Naive B cell (primary cell): ENCODE measurements around the gene TBK1. TPM values are rescaled to one million over a fixed set of nuclear protein-coding genes. Genes with fewer than 3 reads are reported as not detected.
"Not testable (repeated sequence)": the region's sequence is repeated elsewhere in the genome, so short reads cannot be mapped to it uniquely, and the experiment has no call there.

Experiments used
- ATAC-seq, 2 donors: fragments of 150-1000 bp; cut with Tn5 transposase; 2 replicates each; pipeline ENCODE4 v1.10.0; 2021; ENCODE audit warnings: low read depth in 2 of 2, mild to moderate bottlenecking in 2 of 2, moderate library complexity in 2 of 2
- DNase-seq: peaks from one replicate; pipeline ENCODE4 v3.0.0; 2022
- H3K27ac Mint-ChIP-seq, 6 donors: one replicate each; pipeline ENCODE4 v1.8.0; 2020 to 2022; ENCODE audit warnings: mild to moderate bottlenecking in 6 of 6, mixed read lengths in 6 of 6, moderate library complexity in 5 of 6, inconsistent platforms in 2 of 6
- H3K27me3 Mint-ChIP-seq, 3 donors: one replicate each; pipeline ENCODE4 v1.8.0; 2021 to 2022; ENCODE audit warnings: mixed read lengths in 3 of 3, mild to moderate bottlenecking in 1 of 3
- H3K36me3 Mint-ChIP-seq, 2 donors: one replicate each; pipeline ENCODE4 v1.8.0; 2020 to 2022; ENCODE audit warnings: mixed read lengths in 2 of 2, inconsistent platforms in 1 of 2, mild to moderate bottlenecking in 1 of 2
- H3K4me1 Mint-ChIP-seq, 3 donors: one replicate each; pipeline ENCODE4 v1.8.0; 2020 to 2022; ENCODE audit warnings: mixed read lengths in 3 of 3, inconsistent platforms in 1 of 3, mild to moderate bottlenecking in 1 of 3, moderate library complexity in 1 of 3
- H3K4me3 Mint-ChIP-seq, 8 donors: one replicate each; pipeline ENCODE4 v1.8.0; 2020 to 2022; ENCODE audit warnings: mild to moderate bottlenecking in 8 of 8, mixed read lengths in 8 of 8, moderate library complexity in 8 of 8, inconsistent platforms in 2 of 8
- H3K9me3 Mint-ChIP-seq, 7 donors: one replicate each; pipeline ENCODE4 v1.8.0; 2020 to 2022; ENCODE audit warnings: mixed read lengths in 7 of 7, mild to moderate bottlenecking in 5 of 7, inconsistent platforms in 2 of 7, moderate library complexity in 1 of 7
- polyA plus RNA-seq, 6 donors: library from polyadenylated mRNA; unstranded; fragments of 300-500 nt; fragmentation: Illumina TruSeq; gene quantifications; one replicate each; pipeline ENCODE4 v1.2.3, GENCODE V29; 2021; ENCODE audit warnings: low read depth in 6 of 6

TBK1 gene
- polyA plus RNA-seq, 6 donors from 2014 or later = 16.0 to 24.5 (median 18.9) TPM

DNA sequence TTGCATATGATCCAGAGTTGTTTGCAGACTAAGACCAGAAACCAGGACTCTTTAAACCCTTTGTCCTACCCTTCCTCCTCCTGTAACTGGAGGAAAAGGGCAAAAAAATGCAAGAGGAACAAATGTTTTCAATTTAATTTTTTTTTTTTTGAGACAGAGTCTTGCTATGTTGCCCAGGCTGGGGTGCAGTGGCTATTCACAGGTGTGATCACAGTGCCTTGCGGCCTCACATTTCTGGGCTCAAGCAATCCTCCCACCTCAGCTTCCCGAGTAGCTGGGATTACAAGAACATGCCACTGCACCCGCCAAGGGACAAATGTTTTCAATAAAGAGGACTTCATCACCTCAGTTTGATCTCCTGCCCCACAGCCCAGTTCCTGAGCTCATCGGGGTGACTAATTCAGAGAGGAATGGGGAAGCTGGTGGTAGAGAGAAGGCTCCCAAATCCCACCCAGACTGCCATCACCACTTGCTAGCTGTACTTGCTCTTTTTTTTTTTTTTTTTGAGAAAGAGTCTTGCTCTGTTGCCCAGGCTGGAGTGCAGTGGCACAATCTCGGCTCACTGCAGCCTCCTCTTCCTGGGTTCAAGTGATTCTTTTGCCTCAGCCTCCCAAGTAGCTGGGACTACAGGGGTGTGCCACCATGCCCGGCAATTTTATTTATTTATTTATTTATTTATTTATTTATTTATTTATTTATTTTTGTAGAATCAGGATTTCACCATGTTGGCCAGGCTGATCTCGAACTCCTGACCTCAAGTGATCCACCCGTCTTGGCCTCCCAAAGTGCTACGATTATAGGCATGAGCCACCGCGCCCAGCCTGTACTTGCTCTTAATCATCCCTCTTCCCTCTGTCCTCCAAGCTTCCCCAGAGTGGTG, 71.9 kb downstream of the TBK1 start:
- H3K27ac Mint-ChIP-seq, H3K4me3 Mint-ChIP-seq, ATAC-seq, H3K9me3 Mint-ChIP-seq, H3K36me3 Mint-ChIP-seq, H3K4me1 Mint-ChIP-seq, DNase-seq: not testable (repeated sequence)
- peaks cover 5 to 14% (median 8%) of the 10 kb centered on the region in 3 donors for H3K27me3 Mint-ChIP-seq

DNA sequence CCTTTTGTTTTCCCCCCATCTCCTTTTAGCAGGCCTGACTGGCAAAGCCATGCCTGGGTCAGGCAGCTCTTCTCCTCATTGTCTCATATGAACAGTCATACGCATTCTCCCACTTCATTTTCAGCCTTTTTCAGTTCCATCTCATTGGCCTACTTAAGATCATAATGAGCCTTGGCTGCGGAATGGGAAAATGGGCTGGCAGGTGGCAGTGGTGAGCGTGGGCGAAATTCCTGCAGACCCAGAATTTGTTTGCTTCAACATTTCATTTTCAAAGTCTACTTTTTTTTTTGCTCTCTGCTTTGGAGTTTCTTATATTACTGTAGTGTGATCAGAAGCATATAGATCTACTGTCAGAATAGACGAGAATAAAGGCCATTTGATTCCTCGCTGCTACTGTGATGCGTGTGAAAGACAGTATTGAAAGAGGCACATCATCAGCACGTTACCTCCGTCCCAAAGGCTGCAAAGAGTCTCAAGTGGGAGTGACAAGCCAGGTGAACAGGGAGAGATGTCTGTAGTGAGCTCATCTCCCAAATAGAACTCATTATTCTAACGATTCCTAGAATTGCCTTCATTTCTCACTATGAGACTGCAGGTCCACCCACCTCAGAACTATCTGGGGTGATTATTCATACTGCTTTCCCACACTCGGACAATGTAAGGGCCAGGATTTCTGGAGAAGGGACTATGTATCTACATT, 73.7 kb downstream of the TBK1 start:
- no peaks in the 10 kb centered on the region for H3K9me3 Mint-ChIP-seq
- ATAC-seq (no peak), DNase-seq (no peak)
- peaks cover 0 to 7% of the 10 kb centered on the region in 2 donors for H3K36me3 Mint-ChIP-seq
- no peak overlapping the region for H3K4me3 Mint-ChIP-seq
- peaks cover 5 to 14% (median 8%) of the 10 kb centered on the region in 3 donors for H3K27me3 Mint-ChIP-seq
- no peaks in the 10 kb centered on the region for H3K4me1 Mint-ChIP-seq
- H3K27ac Mint-ChIP-seq = no peak overlapping the region

DNA sequence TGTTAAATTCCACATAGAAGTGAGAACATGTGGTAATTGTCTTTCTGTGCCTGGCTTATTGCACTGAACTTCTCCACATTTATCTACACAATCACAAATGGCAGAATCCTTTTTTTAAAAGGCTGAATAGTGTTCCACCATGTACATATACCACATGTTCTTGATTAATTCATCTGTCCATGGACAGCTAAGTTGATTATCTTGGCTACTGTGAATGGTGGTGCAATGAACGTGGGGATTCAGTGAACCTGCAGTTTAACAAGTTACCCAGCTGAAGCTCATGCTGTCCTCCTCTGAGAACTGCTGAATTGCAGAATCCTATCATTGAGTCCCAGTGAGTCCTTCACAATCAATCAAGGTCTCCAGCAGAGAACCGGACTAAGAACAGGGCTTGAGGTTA, 74.9 kb downstream of the TBK1 start:
- no peaks in the 10 kb centered on the region for H3K9me3 Mint-ChIP-seq
- ATAC-seq (no peak), DNase-seq (no peak)
- H3K4me3 Mint-ChIP-seq = no peak overlapping the region
- H3K27ac Mint-ChIP-seq = no peak overlapping the region
- peaks cover 0 to 7% of the 10 kb centered on the region in 2 donors for H3K36me3 Mint-ChIP-seq
- H3K4me1 Mint-ChIP-seq = no peaks in the 10 kb centered on the region
- H3K27me3 Mint-ChIP-seq = peaks cover 5 to 14% (median 8%) of the 10 kb centered on the region in 3 donors

DNA sequence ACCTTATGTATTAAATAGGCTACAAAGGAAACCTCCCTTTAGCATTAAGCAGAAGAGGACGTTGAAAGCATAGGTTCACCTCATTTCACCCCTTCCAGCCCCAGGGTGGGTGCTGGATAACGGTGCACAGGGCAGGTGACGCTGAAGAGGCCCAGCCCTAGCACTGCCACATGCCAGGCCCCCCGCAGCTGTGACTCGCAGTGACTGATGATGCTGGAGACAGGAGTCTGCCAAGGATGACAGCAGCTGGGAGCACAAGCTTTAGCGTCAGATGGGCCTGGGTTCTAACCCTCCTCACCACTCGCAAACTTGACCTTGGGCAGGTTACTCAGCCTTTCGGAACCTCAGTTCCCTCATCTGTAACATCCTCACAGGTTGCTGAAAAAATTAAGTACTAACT, 76.7 kb downstream of the TBK1 start:
- ATAC-seq (no peak), DNase-seq (no peak)
- Mint-ChIP-seq H3K4me3 (no peak overlapping the region), H3K27me3 (peaks cover 5 to 9% (median 8%) of the 10 kb centered on the region in 3 donors), H3K4me1 (no peaks in the 10 kb centered on the region), H3K9me3 (no peaks in the 10 kb centered on the region), H3K27ac (peak overlapping the region in 1 of 6 donors; percentile 39), H3K36me3 (peaks cover 0 to 7% of the 10 kb centered on the region in 2 donors)

DNA sequence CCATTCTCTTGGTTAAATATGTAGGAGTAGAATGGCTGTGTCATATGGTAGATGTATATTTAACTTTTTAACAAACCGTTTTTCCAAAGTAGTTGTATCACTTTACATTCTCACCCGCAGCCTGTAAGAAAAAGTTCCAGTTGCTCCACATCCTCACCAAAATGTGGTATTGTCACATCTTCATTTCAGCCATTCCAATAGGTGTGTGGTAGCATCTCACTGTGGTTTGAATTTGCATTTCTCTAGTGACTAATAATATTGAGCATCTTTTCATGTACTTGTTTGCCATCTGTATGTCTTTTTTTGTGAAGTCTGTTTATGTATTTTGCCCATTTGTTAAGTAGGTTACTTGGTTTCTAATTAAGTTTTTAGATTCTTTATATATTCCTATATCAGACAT, 78.6 kb downstream of the TBK1 start:
- Mint-ChIP-seq H3K27ac (no peak overlapping the region), H3K36me3 (no peaks in the 10 kb centered on the region), H3K27me3 (peaks cover 0 to under 1% (median 0%) of the 10 kb centered on the region in 3 donors), H3K4me1 (no peaks in the 10 kb centered on the region), H3K9me3 (no peaks in the 10 kb centered on the region), H3K4me3 (no peak overlapping the region)
- no peak for DNase-seq
- ATAC-seq = no peak

DNA sequence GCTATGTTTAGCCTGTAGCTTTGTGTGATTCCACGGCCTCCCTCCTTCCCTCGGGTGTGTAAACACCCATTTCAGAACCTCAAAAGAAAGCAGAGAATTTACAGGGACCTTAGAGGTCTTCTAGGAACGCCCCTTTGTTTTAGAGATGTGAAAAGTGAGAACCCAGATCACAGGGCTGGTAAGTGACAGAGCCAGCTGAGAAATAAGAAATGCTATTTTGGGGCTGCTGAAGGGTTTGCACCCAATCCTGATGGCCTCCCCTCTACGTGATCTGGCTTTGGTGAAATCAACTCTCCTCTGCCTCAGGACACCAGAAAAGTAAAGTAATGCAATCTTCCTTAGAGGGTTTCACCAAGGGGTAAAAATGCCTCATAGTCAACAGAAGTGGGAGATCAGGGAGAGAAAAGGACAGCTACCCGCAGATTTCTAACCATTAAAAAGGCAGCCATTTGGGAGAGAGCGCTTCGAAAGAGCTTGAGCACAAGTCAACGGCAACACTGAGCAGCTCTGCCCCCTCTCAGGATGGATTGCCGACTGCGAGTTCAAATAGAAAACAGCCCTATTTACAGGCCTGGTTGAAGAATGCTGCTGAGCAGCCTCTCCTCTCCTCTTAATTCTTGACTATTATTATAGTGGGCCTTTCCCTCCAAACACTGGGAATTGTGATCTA, 79.9 kb downstream of the TBK1 start:
- Mint-ChIP-seq H3K27ac (no peak overlapping the region), H3K4me3 (no peak overlapping the region), H3K4me1 (no peaks in the 10 kb centered on the region), H3K9me3 (no peaks in the 10 kb centered on the region), H3K27me3 (peaks cover 0 to under 1% (median 0%) of the 10 kb centered on the region in 3 donors), H3K36me3 (no peaks in the 10 kb centered on the region)
- ATAC-seq (no peak), DNase-seq (no peak)

DNA sequence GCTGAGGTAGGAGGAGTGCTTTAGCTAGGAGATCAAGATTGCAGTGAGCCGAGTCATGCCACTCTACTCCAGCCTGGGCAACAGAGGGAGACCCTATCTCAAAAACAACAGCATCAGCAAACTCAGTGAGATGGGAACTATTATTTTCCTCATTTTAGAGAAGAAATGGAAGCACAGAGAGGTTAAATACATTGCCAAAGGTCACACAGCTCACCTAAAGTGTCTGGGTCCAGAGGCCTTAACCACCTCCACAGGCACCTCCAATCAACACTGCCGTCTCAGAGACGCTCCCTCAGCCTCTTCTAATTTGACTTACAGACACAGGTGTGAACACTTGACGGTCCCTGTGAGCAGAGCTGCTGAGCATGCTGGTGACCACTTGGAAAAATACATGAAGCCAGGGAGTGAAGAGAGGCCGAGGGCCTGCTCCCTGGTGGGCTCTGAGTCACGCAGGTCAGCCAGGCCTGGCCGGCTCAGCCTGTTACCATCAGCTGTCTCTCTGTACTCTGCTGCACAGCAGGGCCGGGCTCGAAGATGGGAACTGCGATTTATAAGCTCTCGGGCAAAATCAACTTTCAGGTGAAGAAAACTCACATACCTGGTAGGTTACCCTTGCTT, 80.9 kb downstream of the TBK1 start:
- no peaks in the 10 kb centered on the region for H3K36me3 Mint-ChIP-seq
- no peaks in the 10 kb centered on the region for H3K4me1 Mint-ChIP-seq
- H3K27me3 Mint-ChIP-seq = peaks cover 3 to 11% (median 9%) of the 10 kb centered on the region in 3 donors
- no peak overlapping the region for H3K4me3 Mint-ChIP-seq
- ATAC-seq (no peak), DNase-seq (no peak)
- H3K27ac Mint-ChIP-seq = no peak overlapping the region
- no peaks in the 10 kb centered on the region for H3K9me3 Mint-ChIP-seq

DNA sequence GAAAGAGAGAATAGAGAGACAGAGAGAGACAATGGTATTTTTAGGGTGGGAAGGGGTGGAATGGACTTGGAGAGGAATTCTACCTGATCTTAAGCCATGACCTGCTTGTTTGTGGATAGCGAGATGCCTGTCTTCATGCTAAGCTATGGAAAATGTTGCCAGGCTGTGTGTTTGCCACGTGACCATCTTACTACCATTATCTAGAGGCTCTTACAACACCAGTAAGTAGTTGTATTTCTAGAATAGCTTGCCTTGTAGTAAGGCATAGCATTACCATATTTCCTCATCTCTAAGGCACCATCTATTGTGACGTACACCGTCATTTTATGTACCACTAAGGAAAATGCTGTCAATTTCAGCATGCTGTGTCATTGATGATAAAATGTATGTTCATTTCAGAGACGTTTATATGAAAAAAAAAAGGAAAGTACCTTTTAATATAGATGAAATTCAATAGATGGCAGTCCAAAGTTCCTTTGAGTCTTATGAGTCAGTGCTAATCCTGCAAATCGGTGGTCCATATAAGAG, 82.8 kb downstream of the TBK1 start:
- no peak overlapping the region for H3K4me3 Mint-ChIP-seq
- no peaks in the 10 kb centered on the region for H3K4me1 Mint-ChIP-seq
- H3K27ac Mint-ChIP-seq = peak overlapping the region in 1 of 6 donors; percentile 33
- no peaks in the 10 kb centered on the region for H3K36me3 Mint-ChIP-seq
- H3K27me3 Mint-ChIP-seq = peaks cover 3 to 16% (median 15%) of the 10 kb centered on the region in 3 donors
- ATAC-seq (no peak), DNase-seq (no peak)
- no peaks in the 10 kb centered on the region for H3K9me3 Mint-ChIP-seq

DNA sequence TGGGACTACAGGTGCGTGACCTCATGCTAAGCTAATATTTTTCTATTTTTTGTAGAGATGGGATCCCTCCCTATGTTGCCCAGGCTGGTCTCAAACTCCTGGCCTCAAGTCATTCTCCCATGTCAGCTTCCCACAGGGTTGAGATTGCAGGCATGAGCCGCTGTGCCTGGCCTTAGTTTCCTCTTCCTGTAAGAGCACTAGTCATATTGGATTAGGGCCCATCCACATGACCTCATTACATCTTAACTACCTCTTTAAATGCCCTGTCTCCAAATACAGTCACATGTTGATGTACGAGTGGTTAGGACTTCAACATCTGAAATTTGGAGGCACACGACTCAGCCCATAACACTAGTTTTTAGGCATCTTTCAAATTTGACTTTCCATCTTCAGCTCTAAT, 86.2 kb downstream of the TBK1 start:
- H3K27me3 Mint-ChIP-seq = peaks cover 9 to 28% (median 16%) of the 10 kb centered on the region in 3 donors
- no peak for ATAC-seq
- no peak for DNase-seq
- H3K4me1 Mint-ChIP-seq = no peaks in the 10 kb centered on the region
- H3K36me3 Mint-ChIP-seq = no peaks in the 10 kb centered on the region
- no peak overlapping the region for H3K27ac Mint-ChIP-seq
- H3K9me3 Mint-ChIP-seq = no peaks in the 10 kb centered on the region
- no peak overlapping the region for H3K4me3 Mint-ChIP-seq

DNA sequence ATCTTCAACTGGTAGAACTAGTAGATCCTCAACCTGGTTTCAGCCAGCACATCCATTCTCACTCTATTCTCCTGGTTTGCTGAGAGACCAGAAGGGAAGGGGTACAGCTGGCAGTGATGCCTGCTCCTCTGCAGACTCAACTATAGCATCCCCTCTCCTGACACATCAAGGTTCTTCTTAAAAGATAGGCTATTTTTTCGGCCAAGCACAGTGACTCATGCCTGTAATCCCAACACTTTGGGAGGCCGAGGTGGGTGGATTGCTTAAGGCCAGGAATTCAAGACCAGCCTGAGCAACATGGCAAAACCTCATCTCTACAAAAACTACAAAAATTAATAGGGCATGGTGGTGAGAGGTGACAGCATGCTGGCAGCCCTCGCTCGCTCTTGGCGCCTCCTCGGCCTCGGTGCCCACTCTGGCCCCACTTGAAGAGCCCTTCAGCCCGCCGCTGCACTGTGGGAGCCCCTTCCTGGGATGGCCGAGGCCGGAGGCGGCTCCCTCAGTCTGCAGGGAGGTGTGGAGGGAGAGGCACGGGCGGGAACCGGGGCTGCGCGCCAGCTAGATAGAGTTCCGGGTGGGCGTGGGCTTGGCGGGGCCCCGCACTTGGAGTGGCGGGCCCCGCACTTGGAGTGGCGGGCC, 90.6 kb downstream of the TBK1 start:
- not testable (repeated sequence) for H3K4me1 Mint-ChIP-seq, DNase-seq, H3K27ac Mint-ChIP-seq, ATAC-seq, H3K9me3 Mint-ChIP-seq, H3K36me3 Mint-ChIP-seq, H3K4me3 Mint-ChIP-seq
- H3K27me3 Mint-ChIP-seq = peaks cover 15 to 31% (median 17%) of the 10 kb centered on the region in 3 donors

DNA sequence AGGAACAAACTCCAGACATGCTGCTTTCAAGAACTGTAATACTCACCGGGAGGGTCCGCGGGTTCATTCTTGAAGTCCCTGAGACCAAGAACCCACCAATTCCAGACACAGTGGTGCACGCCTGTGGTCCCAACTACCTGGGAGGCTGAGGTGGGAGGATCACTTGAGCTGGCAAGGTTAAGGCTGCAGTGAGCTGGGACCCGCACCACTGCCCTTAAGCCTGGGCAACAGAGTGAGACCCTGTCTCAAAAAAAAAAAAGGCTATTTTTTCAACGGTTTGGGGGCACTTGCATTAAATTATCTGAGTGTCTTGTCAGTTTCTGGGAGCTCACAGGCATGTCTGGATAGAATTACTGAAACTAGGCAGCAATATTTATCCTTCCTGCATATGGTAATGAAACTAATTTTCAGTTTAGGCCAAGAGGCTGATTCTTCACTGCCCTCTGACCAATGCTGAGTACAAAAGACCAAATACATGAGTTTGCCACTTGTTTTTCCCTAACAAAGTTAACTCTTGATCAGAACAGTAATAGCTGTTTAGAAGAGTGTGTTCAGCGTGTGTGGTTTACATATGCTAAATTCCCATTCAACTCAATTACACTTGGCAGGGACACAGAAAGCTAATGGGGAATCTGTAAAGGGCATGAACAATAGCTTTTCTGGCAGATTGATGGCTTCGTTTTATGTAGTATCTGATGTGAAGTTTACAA, 92.6 kb downstream of the TBK1 start:
- peaks cover 0 to 2% (median 0%) of the 10 kb centered on the region in 3 donors for H3K4me1 Mint-ChIP-seq
- H3K27me3 Mint-ChIP-seq = peaks cover 5 to 24% (median 16%) of the 10 kb centered on the region in 3 donors
- no peaks in the 10 kb centered on the region for H3K36me3 Mint-ChIP-seq

DNA sequence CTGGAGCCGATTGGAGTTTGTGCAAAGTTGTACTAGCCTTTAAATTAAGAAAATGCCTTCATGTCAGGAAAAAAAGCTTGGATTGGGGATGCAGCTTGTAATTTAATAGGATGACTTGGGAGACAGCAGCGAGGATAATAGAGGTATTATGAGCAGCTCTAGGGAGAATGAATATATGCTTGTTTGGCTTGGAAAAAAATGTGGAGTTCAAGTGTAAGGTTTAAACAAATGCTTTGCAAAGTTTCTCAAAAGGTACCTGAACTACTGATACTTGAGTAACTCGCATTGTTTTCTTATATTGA, 93.1 kb downstream of the TBK1 start:
- DNase-seq (no peak), ATAC-seq (no peak)
- H3K4me3 Mint-ChIP-seq = no peak overlapping the region
- H3K36me3 Mint-ChIP-seq = no peaks in the 10 kb centered on the region
- peaks cover 0 to 7% (median 0%) of the 10 kb centered on the region in 3 donors for H3K4me1 Mint-ChIP-seq
- H3K9me3 Mint-ChIP-seq = peaks cover 0 to 7% (median 0%) of the 10 kb centered on the region in 7 donors
- H3K27me3 Mint-ChIP-seq = peaks cover 5 to 24% (median 16%) of the 10 kb centered on the region in 3 donors
- no peak overlapping the region for H3K27ac Mint-ChIP-seq

More for the DNA sequence above, 92.6 kb downstream of the TBK1 start:
- no peak for ATAC-seq
- Mint-ChIP-seq H3K27ac (no peak overlapping the region), H3K4me3 (no peak overlapping the region), H3K9me3 (peaks cover 0 to 7% (median 0%) of the 10 kb centered on the region in 7 donors)
- DNase-seq = no peak
